ENCODE results near the gene DNASE1. TPM values are rescaled to one million over a fixed set of nuclear protein-coding genes. Genes with fewer than 3 reads are reported as not detected.

DNASE1 gene
- total and polyA plus RNA-seq, 2 donors = 15.8 to 18.8 TPM

DNA sequence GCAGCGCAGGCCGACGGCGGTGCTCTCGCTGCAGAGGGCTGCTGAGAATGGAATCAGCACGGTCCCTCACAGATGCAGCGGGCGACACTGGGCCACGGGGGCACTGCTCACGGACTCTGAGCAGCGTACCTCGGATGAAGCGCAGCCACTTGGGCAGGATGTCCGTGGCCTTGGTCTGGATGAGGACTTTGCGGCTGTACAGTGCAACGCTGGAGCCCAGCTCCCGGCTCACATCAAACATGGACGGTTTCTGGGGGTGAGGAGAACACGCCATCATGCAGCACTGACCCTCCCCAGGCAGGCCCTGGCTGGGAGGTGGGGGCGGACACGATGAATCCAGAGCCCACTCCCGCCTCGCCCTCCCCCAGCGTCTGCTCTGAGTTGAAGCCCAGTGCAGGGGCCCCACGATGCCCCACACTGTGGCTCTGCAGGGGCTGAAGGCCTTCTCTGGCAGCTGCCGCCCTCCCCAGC is 18.1 kb downstream of the DNASE1 start:
- Histone ChIP-seq H3K9me3 (ENCODE audit: control insufficient read depth in 2 of 2, insufficient read depth in 1 of 2, low read length in 1 of 2) (peaks cover 0 to 1% of the 10 kb centered on the region in 2 donors), H3K27me3 (ENCODE audit: control insufficient read depth in 2 of 2, insufficient read depth in 1 of 2, low read length in 1 of 2) (no peaks in the 10 kb centered on the region), H3K4me3 (ENCODE audit: low read length in 2 of 2) (no peak overlapping the region), H3K4me1 (ENCODE audit: control insufficient read depth in 2 of 2, insufficient read depth in 2 of 2, low read length in 2 of 2) (no peaks in the 10 kb centered on the region), H3K27ac (ENCODE audit: low read depth in 1 of 2, low read length in 1 of 2) (no peak overlapping the region), H3K36me3 (ENCODE audit: control insufficient read depth in 2 of 2, insufficient read depth in 2 of 2, low read length in 1 of 2) (peaks cover 58 to 65% of the 10 kb centered on the region in 2 donors)
- DNase-seq (ENCODE audit: low read depth in 6 of 9, low spot score in 9 of 9) = no peak
- WGBS = 98% methylated on average over 26 of the region's 26 CpGs

DNA sequence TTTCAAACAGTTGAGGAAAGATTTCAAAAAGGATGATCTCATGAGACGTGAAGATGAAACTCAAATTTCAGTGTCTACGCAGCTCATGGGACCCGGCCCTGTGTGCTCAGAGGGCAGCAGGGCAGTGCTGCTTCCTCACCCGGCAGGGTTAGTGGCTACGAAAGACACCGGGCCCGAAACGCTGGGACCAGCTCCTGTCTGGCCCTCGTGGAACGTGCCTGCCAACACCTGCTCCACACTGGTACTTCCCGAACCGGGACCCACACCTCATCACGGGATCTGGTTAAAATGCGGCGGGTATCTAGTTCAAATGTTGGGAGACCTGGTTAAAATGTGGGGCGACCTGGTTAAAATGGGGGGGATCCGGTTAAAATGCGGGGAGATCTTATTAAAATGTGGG is 18.7 kb downstream of the DNASE1 start:
- DNase-seq (ENCODE audit: low read depth in 6 of 9, low spot score in 9 of 9) = no peak
- no peak overlapping the region for H3K27ac ChIP-seq (ENCODE audit: low read depth in 1 of 2, low read length in 1 of 2)
- H3K27me3 ChIP-seq (ENCODE audit: control insufficient read depth in 2 of 2, insufficient read depth in 1 of 2, low read length in 1 of 2) = no peaks in the 10 kb centered on the region
- 98% methylated on average over 18 of the region's 18 CpGs for WGBS
- H3K36me3 ChIP-seq (ENCODE audit: control insufficient read depth in 2 of 2, insufficient read depth in 2 of 2, low read length in 1 of 2) = peaks cover 64 to 71% of the 10 kb centered on the region in 2 donors
- H3K4me1 ChIP-seq (ENCODE audit: control insufficient read depth in 2 of 2, insufficient read depth in 2 of 2, low read length in 2 of 2) = no peaks in the 10 kb centered on the region
- peaks cover 0 to 1% of the 10 kb centered on the region in 2 donors for H3K9me3 ChIP-seq (ENCODE audit: control insufficient read depth in 2 of 2, insufficient read depth in 1 of 2, low read length in 1 of 2)
- H3K4me3 ChIP-seq (ENCODE audit: low read length in 2 of 2) = no peak overlapping the region

DNA sequence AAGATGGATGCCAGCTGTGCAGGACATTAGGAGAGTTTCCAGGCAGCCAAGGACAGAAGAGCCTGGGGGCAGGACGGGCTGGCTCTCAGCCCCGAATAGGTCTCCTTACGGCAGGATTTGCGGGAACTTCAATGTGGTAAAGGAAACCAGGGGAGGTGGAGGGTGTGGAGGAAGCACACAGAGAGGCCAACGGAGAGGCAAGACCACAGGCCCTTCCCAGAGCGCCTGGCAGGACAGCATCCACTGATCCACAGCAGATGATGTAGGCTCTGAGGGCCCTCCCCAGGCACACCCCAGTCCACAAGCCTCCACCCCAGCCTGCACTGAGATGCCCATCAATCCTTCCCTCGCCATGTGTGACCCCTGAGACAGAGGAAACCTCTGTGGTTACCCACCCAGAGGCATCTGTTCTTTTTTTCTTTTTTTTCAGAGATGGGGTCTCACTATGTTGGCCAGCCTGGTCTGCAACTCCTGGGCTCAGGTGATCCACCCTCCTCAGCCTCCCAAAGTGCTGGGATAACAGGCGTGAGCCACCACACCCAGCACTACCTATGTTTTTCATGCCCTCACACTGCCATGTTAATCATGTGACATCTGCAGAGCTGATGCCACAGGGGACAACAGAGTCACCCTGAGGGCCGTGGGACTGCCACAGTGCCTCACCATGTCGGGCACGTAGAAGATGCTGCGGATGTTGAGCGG is 19.3 kb downstream of the DNASE1 start:
- Histone ChIP-seq H3K4me1 (ENCODE audit: control insufficient read depth in 2 of 2, insufficient read depth in 2 of 2, low read length in 2 of 2) (no peaks in the 10 kb centered on the region), H3K9me3 (ENCODE audit: control insufficient read depth in 2 of 2, insufficient read depth in 1 of 2, low read length in 1 of 2) (peaks cover 0 to 1% of the 10 kb centered on the region in 2 donors), H3K27me3 (ENCODE audit: control insufficient read depth in 2 of 2, insufficient read depth in 1 of 2, low read length in 1 of 2) (no peaks in the 10 kb centered on the region), H3K4me3 (ENCODE audit: low read length in 2 of 2) (no peak overlapping the region), H3K27ac (ENCODE audit: low read depth in 1 of 2, low read length in 1 of 2) (no peak overlapping the region), H3K36me3 (ENCODE audit: control insufficient read depth in 2 of 2, insufficient read depth in 2 of 2, low read length in 1 of 2) (peaks cover 68 to 70% of the 10 kb centered on the region in 2 donors)
- DNase-seq (ENCODE audit: low read depth in 6 of 9, low spot score in 9 of 9) = no peak
- WGBS = 97% methylated on average over 13 of the region's 13 CpGs

DNA sequence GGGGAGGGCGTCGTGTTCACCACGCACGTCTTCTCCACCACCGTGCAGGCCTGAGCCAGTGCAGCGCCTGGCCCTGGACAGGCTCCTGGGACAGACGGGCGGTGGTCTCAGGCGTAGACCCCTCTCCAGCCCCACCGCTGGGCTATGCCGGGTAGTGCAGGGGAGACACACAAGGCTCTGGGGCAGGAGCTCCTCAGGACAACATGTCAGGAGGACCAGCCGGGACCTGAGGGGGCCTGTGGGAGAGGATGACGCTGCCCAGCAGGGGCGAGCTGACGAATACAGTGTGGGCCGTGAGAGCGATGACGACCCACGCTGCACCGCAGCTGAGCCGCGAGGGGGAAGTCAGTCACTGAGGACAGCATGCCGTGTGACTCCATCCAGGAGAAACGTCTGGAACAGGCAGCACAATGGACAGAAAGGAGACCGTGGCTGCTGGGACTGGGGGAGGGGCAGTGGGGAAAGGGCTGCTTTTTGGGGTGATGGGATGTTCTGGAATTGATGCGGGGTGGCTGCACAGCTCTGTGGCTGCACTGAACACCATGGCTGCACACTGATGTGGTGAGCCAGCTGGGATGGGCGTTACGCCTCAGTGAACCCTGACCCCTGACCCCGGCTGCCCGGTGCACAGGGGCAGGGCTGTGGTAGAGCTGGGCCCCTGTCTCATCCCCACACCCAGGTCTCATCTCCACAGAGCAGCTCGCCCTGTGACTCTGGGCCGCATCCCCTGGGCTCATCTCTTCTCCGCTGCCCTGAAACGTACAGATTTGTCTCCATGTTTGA is 20.2 kb downstream of the DNASE1 start:
- H3K36me3 ChIP-seq (ENCODE audit: control insufficient read depth in 2 of 2, insufficient read depth in 2 of 2, low read length in 1 of 2) = peaks cover 69 to 71% of the 10 kb centered on the region in 2 donors

DNA sequence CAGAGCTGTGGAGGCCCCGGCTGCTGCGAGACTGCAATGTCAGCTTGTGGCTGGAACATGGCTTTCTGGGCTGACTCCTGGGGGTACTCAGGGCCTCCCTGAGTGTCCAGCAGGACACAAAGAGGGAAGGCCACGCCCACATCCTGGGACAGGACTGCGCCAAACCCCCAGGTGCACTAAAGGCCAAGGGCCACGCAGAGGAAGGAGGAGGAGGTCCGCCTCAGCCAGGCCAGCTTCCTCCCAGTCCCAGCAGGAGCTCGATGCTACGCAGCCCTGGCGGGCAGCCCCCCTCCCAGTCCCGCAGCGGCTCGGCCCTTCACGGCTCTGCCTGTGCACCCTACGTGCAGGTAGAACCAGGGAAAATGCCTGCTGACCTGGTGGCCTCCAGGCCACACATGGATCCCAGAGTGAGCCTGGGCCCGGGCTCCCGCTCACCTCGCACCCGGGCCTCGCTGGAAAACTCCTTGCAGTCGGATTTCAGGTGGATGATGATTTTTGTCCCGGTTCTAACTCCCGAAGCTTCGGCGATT is 21.2 kb downstream of the DNASE1 start:
- no peak for DNase-seq (ENCODE audit: low read depth in 6 of 9, low spot score in 9 of 9)
- H3K27ac ChIP-seq (ENCODE audit: low read depth in 1 of 2, low read length in 1 of 2) = no peak overlapping the region
- peaks cover 0 to 3% of the 10 kb centered on the region in 2 donors for H3K9me3 ChIP-seq (ENCODE audit: control insufficient read depth in 2 of 2, insufficient read depth in 1 of 2, low read length in 1 of 2)
- H3K4me1 ChIP-seq (ENCODE audit: control insufficient read depth in 2 of 2, insufficient read depth in 2 of 2, low read length in 2 of 2) = no peaks in the 10 kb centered on the region
- no peaks in the 10 kb centered on the region for H3K27me3 ChIP-seq (ENCODE audit: control insufficient read depth in 2 of 2, insufficient read depth in 1 of 2, low read length in 1 of 2)
- H3K36me3 ChIP-seq (ENCODE audit: control insufficient read depth in 2 of 2, insufficient read depth in 2 of 2, low read length in 1 of 2) = peaks cover 74 to 78% of the 10 kb centered on the region in 2 donors
- H3K4me3 ChIP-seq (ENCODE audit: low read length in 2 of 2) = no peak overlapping the region
- WGBS = 97% methylated on average over 24 of the region's 24 CpGs

More for the DNA sequence above, 20.2 kb downstream of the DNASE1 start:
- H3K4me3 ChIP-seq (ENCODE audit: low read length in 2 of 2) = no peak overlapping the region
- no peaks in the 10 kb centered on the region for H3K4me1 ChIP-seq (ENCODE audit: control insufficient read depth in 2 of 2, insufficient read depth in 2 of 2, low read length in 2 of 2)
- no peak for DNase-seq (ENCODE audit: low read depth in 6 of 9, low spot score in 9 of 9)
- H3K27ac ChIP-seq (ENCODE audit: low read depth in 1 of 2, low read length in 1 of 2) = no peak overlapping the region
- no peaks in the 10 kb centered on the region for H3K27me3 ChIP-seq (ENCODE audit: control insufficient read depth in 2 of 2, insufficient read depth in 1 of 2, low read length in 1 of 2)
- 98% methylated on average over 34 of the region's 34 CpGs for WGBS
- peaks cover 0 to 3% of the 10 kb centered on the region in 2 donors for H3K9me3 ChIP-seq (ENCODE audit: control insufficient read depth in 2 of 2, insufficient read depth in 1 of 2, low read length in 1 of 2)

DNA sequence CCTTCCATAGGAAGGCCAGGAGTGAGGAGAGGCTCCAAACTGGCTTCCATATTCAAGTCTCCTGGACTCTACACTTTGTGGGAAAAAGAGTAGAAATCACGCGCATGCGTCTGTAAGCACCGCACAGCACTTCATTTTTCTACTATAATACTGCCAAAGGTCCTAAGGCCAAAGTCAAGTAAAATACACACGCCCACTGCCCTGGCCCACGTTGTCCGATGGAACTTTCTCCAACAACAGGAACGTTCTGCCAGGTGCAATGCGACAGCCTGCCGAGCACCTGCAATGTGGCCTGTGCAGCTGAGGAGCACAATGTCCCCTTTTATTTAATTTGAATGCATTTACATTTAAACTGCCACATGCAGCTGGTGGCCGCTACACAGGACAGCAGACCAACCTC is 23.5 kb downstream of the DNASE1 start:
- Histone ChIP-seq H3K27me3 (ENCODE audit: control insufficient read depth in 2 of 2, insufficient read depth in 1 of 2, low read length in 1 of 2) (no peaks in the 10 kb centered on the region), H3K36me3 (ENCODE audit: control insufficient read depth in 2 of 2, insufficient read depth in 2 of 2, low read length in 1 of 2) (peaks cover 65 to 76% of the 10 kb centered on the region in 2 donors), H3K9me3 (ENCODE audit: control insufficient read depth in 2 of 2, insufficient read depth in 1 of 2, low read length in 1 of 2) (peaks cover 0 to 3% of the 10 kb centered on the region in 2 donors), H3K4me3 (ENCODE audit: low read length in 2 of 2) (no peak overlapping the region), H3K27ac (ENCODE audit: low read depth in 1 of 2, low read length in 1 of 2) (no peak overlapping the region), H3K4me1 (ENCODE audit: control insufficient read depth in 2 of 2, insufficient read depth in 2 of 2, low read length in 2 of 2) (no peaks in the 10 kb centered on the region)
- no peak for DNase-seq (ENCODE audit: low read depth in 6 of 9, low spot score in 9 of 9)
- 98% methylated on average over 11 of the region's 11 CpGs for WGBS

DNA sequence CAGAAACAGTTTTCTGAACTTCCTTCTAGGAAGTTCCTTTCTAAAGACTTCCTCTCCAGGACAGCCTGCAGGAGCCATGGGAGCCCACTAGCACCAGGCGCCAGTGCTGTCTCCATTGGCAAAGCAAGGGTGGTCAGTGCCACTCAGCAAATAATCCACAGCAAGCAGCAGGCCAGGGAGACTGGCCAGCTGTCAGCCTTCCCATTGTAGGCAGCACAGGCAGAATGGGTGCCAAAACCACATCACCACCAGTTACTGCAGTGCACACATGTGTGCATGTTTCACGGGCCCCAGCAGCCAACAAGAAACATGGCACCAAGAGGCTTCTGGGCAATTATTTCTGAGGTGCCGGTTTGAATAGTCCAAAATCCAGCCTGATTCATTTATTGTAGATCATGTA is 26.7 kb downstream of the DNASE1 start:
- H3K36me3 ChIP-seq (ENCODE audit: control insufficient read depth in 2 of 2, insufficient read depth in 2 of 2, low read length in 1 of 2) = peaks cover 40 to 62% of the 10 kb centered on the region in 2 donors
- no peak for DNase-seq (ENCODE audit: low read depth in 6 of 9, low spot score in 9 of 9)
- 99% methylated on average over 3 of the region's 3 CpGs for WGBS
- H3K4me3 ChIP-seq (ENCODE audit: low read length in 2 of 2) = no peak overlapping the region
- H3K9me3 ChIP-seq (ENCODE audit: control insufficient read depth in 2 of 2, insufficient read depth in 1 of 2, low read length in 1 of 2) = peaks cover 0 to 3% of the 10 kb centered on the region in 2 donors
- no peaks in the 10 kb centered on the region for H3K4me1 ChIP-seq (ENCODE audit: control insufficient read depth in 2 of 2, insufficient read depth in 2 of 2, low read length in 2 of 2)
- no peak overlapping the region for H3K27ac ChIP-seq (ENCODE audit: low read depth in 1 of 2, low read length in 1 of 2)
- no peaks in the 10 kb centered on the region for H3K27me3 ChIP-seq (ENCODE audit: control insufficient read depth in 2 of 2, insufficient read depth in 1 of 2, low read length in 1 of 2)

DNA sequence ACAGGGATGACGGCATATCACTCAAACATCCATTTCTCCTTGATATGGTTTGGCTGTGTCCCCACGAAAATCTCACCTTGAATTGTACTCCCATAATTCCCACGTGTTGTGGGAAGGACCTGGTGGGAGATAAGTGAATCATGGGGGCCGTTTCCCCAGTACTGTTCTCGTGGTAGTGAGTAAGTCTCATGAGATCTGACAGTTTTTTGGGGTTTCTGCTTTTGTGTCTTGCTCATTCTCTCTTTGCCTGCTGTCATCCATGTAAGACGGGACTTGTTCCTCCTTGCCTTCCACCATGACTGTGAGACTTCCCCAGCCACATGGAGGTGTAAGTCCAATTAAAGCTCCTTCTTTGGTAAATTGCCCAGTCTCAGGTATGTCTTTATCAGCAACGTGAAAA is 32.5 kb downstream of the DNASE1 start:
- 98% methylated on average over 7 of the region's 7 CpGs for WGBS
- no peak for DNase-seq (ENCODE audit: low read depth in 6 of 9, low spot score in 9 of 9)
- H3K4me3 ChIP-seq (ENCODE audit: low read length in 2 of 2) = no peak overlapping the region
- no peaks in the 10 kb centered on the region for H3K9me3 ChIP-seq (ENCODE audit: control insufficient read depth in 2 of 2, insufficient read depth in 1 of 2, low read length in 1 of 2)
- H3K4me1 ChIP-seq (ENCODE audit: control insufficient read depth in 2 of 2, insufficient read depth in 2 of 2, low read length in 2 of 2) = peaks cover 0 to 4% of the 10 kb centered on the region in 2 donors
- no peak overlapping the region for H3K27ac ChIP-seq (ENCODE audit: low read depth in 1 of 2, low read length in 1 of 2)
- no peaks in the 10 kb centered on the region for H3K27me3 ChIP-seq (ENCODE audit: control insufficient read depth in 2 of 2, insufficient read depth in 1 of 2, low read length in 1 of 2)
- H3K36me3 ChIP-seq (ENCODE audit: control insufficient read depth in 2 of 2, insufficient read depth in 2 of 2, low read length in 1 of 2) = peaks cover 5 to 50% of the 10 kb centered on the region in 2 donors

DNA sequence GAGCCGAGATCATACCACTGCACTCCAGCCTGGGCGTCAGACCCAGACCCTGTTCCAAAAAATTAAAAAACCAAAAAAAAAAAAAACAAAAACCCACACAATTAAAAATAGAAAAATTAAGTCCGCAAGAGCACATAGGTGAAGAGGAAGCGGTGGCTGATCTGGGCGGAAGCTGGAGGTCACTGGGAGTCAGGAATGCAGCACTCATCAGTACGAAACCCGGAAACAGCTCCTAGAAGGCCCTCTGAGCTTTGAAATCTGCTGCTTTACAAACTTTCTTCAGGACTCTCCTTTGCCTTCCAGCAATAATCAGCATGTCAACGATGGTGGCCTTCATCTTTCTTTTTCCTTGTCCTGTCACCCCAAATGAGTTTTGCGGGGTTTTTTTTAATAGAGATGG is 33.3 kb downstream of the DNASE1 start:
- no peak for DNase-seq (ENCODE audit: low read depth in 6 of 9, low spot score in 9 of 9)
- Histone ChIP-seq H3K36me3 (ENCODE audit: control insufficient read depth in 2 of 2, insufficient read depth in 2 of 2, low read length in 1 of 2) (peaks cover 5 to 44% of the 10 kb centered on the region in 2 donors), H3K27me3 (ENCODE audit: control insufficient read depth in 2 of 2, insufficient read depth in 1 of 2, low read length in 1 of 2) (no peaks in the 10 kb centered on the region), H3K4me1 (ENCODE audit: control insufficient read depth in 2 of 2, insufficient read depth in 2 of 2, low read length in 2 of 2) (peaks cover 0 to 4% of the 10 kb centered on the region in 2 donors), H3K4me3 (ENCODE audit: low read length in 2 of 2) (no peak overlapping the region), H3K27ac (ENCODE audit: low read depth in 1 of 2, low read length in 1 of 2) (no peak overlapping the region), H3K9me3 (ENCODE audit: control insufficient read depth in 2 of 2, insufficient read depth in 1 of 2, low read length in 1 of 2) (no peaks in the 10 kb centered on the region)
- WGBS = 97% methylated on average over 9 of the region's 9 CpGs

Measured in thymus (tissue), 11 donors.